Kasumi-1 (cell line): ENCODE results near the gene TRIOBP.
A peak's percentile ranks its signal among the peaks of the same experiment; 100 is the strongest.

ENCODE experiments used
- DNase-seq, 2 experiments: peaks; one replicate each; lab custom pipeline; 2025; lab: John Stamatoyannopoulos, UW

The TRIOBP gene

DNA sequence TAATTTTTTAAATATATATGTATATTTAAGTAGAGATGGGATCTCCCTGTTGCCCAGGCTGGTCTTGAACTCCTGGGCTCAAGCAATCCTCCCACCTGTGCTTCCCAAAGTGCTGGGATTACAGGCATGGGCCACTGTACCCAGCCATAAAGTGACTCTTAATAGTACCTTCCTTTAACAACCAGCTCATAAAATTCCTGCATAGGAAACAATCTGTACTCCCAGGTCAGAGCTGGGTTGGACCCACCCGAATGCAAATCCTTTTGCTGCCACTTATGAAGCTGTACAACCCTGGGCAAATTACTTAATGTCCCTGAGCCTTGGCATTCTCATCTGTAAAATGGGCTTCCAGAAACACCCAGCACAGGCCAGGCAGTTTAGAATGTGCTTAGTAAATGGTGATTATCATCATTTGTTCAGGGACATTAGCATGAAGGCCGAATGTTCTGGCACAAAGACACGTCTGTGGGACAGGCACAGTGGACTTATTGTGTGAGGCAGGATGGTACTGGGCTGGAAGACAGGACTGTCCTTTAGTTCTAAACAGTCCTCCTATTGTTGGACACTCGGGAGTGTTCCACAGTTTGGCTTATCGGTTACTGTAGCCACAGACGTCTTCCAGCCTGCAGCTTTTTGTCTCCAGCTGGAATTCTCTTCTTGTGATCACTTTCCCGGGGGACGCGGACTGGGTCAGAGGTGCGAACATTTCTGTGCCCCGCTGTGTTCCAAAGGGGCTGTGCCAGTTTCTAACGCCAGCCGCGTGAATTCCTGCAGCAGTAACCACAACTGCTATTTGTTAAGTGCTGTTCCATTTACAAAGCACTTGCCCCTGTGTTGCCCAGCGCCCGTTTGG lies 32.4 kb upstream of the TRIOBP start:
- no peak for DNase-seq

DNA sequence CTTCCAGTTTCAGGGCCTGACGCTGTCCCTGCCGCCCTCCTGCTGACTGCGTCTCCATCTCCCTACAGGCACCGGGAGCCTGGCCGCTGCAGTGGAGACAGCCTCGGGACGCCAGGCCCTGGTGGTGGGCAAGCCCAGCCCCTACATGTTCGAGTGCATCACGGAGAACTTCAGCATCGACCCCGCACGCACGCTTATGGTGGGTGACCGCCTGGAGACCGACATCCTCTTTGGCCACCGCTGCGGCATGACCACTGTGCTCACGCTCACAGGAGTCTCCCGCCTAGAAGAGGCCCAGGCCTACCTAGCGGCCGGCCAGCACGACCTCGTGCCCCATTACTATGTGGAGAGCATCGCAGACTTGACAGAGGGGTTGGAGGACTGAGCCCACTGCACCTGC lies 31.4 kb upstream of the TRIOBP start:
- DNase-seq, result no peak

DNA sequence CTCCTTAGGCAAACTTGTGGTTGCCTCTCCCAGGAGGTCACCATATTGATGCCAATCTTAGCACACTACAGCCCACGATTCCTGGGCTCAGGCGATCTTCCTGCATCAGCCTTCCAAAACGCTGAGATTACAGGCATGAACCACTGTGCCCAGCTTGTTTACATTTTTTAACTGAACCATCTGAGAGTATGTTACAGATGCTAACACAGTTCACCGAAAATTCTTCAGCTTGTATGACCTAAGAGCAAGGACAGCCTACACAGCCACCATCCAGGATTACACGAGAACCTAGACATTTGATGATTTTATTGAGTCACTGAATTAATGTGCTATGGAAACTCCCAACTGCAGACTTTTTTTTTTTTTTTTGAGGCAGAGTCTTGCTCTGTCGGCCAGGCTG lies 27.3 kb upstream of the TRIOBP start:
- no peak for DNase-seq

DNA sequence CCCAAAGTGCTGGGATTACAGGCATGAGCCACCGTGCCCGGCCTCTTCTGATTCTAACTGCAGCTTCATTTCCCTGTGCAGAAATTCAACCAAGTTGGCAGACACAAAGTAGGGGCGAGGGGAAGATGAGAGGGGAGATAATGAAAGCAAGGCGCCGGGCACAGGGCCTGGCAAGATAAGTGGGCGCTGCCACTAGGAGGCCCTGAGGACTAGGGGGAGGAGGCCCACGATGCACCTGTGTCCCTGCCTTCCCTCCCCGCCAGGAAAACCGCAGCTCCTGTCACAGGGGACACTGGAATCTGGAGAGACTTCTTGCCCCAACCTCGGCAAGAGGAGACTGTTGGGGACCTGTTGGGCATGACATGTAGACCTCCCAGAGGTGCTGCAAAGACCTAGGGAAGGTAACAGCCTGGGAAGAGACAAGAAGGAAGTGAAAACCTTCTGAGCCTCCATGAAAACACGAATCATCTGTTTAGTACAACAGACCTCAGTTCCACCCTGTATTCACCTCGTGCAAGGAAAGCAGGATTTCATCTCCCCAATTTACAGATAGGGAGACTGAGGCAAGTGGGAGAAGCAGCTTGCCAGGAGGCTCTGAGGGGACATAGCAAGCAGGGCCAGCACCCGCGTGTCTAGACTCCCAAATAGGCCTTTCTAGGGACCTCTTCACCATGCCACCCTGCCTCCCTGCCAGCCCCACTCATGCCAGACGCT lies 24.5 kb upstream of the TRIOBP start:
- no peak for DNase-seq

DNA sequence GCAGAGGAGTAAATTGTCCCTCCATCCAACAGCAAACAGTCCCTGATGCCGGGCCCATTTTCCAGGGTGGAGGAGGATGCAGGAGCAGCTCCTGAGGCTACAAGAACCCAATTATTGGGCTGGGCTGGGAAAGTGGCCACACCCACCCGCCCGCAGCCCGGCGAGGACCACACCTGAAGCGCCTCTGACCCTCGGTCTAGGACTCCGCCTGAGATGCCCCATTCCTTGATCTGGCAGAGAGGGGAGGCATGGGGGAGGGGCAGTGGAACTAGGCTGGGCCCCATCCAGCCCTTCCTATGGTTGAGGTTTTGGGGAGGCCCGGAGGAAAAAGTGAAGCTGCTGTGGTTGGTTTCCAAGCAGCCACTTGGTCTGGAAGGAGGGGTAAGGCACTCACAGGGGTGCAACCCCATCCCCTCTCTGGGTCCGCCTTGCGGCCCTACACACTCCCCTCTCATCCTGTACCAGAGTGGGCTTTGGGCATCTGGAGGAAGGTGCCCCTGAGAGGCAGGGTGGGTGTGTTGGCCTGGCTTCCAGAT lies 23.9 kb upstream of the TRIOBP start:
- peak; percentile 13 to 34 for DNase-seq

DNA sequence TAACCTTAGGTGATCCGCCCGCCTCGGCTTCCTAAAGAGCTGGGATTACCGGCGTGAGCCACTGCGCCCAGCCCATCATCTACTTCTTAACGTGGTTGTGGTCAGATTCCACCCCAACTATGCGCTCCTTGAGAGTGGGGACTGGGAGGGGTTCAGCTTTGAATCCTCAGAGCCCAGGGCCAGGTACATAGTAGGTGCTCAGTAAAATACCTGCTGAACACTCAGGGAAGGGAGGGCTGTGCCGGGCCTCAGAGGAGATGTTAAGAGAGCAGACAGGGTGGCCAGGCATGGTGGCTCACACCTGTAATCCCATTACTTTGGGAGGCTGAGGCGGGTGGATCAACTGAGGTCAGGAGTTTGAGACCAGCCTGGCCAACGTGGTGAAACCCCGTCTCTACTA lies 22.6 kb upstream of the TRIOBP start:
- DNase-seq, result no peak

DNA sequence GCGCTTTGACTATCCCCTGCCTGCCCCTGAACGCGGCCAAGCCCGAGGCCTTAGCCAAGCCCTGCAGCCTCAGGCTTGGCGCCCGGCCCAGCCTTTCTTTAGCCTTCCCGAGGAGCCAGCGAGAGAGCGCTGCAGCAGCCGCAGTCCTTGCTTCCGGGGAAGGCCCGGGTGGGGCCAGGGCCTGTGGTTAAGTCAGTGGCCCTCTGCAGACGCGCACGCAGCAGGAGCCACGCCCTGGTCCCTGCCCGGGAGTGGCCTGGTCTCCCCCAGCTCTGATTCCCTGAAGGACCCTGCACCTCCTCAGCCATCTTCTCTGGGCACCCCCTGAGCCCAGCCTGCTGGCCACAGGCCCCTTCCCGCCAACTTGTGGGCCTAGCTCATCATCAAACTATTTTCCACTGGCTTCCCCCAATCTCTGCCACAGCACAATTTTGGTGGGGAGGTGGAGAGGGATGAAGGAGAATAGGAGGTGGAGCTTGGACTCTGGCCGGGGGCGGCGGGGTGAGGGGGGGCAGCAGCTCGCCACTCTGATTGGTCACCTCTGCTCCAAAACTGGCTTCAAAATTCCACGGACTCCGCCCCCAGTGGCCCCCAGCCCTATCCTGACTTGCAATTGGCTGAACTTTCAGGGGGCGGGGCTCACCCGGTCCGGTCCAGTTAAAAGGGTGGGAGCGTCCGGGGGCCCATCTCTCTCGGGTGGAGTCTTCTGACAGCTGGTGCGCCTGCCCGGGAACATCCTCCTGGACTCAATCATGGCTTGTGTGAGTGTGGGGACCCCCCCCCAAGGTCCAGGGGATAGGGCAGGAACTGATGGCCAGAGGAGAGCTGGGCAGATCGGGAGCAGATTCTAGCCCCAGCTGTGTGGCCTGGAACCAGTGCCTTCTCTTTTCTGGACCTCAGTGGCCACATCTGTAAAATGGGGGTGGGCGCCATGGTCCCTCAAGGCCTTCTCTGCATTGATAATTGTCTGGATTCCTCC lies 21.6 kb upstream of the TRIOBP start, which contains the start of gene LGALS1:
Gene LGALS1, plus strand, starts transcription at position 686 of the 979 bp plus-strand sequence. Its CDS starts 67 bp downstream, at position 753.
- peak; percentile 74 to 78 for DNase-seq

DNA sequence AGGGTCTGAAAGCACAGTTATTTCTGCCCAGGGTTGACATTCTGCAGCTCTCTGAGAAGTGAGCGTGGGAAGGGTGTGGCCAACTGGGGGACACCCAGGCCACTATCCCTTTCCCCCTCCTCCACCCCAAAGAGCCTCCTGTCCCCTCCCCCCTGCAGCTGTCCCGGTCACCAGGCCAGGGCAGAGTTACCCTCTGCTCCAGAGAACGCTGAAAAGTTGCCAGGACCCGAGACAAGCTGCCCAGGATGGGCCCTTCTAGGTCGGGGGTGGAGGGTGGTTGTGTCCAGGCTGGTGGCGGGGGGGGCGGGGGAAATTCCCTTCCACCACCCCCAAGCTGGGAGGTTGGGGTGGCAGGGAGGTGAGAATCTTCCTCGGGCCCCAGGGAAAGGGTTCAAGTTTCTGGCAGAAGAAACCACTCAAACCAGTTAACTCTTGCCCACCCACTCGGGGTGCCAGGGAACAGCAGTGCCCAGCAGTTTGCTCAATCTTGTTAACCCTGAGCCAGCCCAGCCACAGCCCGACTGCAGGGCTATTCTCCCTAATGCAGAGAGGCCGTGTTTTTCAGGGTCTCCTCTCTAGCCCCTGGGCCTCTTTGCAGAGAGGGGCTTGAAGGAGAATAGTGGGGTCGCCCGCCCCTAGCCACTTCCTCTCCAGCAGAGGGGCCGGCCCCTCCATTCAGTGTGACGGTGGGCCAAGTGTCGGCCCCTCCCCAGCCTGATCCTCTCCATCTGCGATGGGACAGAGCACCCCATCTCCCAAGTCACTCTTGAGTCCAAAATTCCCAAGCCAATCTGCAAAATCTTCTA lies 20.7 kb upstream of the TRIOBP start:
- DNase-seq, result peak in 1 of 2 experiments; percentile 9

DNA sequence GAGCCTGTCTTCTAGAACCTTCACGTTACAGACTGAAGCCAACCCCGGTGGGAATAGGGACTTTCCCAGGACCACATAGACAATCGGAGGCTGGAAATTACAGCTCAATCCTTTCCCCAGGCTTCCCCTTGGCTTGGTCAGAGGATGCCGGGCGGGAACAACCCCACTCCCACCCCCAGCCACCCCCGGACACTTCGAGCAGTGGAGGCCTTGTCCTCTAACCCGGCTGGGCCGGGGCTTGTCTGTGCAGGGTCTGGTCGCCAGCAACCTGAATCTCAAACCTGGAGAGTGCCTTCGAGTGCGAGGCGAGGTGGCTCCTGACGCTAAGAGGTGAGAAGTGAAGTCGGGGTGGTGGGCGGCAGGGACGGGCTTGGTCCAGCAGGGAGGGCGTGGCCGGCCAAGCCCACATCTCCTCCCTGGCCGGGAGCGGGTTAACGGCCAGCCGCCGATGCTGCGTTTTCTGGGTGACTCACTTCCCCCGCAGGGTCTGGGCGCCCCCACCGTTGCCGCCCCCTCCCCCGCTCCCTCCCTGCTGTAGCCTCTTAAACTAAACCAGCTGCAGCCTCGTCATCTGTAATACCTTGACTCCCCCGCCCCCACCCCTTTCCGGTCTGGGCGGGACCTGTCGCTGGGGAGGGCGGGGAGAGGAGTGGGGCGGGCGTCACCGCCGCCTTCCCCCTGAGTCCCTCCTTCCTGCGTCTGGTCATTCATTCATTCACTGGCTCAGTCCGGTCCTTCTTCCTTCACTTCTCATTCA lies 19.9 kb upstream of the TRIOBP start:
- DNase-seq, result peak; percentile 87 to 88

DNA sequence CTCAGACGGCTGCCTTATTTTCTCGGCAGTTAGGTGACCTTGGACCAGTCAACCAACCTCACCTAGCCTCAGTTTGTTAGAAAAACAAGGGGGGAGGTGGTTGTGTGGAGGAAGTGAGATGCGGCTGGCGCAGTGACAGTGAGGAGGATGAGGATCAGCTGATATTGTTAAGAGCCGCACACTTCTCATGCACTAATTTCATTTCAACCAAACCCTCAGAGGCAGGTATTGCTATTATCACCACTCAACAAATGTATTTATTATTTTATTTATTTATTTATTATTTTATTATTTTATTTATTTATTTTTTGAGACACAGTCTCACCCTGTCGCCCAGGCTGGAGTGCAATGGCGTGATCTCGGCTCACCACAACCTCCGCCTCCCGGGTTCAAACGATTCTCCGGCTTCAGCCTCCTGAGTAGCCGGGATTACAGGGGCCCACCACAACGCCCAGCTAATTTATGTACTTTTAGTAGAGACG lies 19.3 kb upstream of the TRIOBP start:
- peak in 1 of 2 experiments; percentile 78 for DNase-seq

DNA sequence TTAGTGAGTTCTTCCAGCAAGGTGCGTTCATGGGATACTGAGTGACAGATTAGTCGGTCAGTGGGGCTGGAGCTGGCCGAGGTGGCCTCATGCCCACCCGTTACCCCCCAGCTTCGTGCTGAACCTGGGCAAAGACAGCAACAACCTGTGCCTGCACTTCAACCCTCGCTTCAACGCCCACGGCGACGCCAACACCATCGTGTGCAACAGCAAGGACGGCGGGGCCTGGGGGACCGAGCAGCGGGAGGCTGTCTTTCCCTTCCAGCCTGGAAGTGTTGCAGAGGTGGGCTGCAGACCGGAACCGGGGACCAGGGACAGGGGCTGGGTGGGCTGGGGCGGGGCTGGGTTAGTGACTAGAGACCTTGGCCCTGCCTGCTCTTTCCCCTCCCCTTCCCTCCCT lies 18.5 kb upstream of the TRIOBP start:
- DNase-seq, result no peak

DNA sequence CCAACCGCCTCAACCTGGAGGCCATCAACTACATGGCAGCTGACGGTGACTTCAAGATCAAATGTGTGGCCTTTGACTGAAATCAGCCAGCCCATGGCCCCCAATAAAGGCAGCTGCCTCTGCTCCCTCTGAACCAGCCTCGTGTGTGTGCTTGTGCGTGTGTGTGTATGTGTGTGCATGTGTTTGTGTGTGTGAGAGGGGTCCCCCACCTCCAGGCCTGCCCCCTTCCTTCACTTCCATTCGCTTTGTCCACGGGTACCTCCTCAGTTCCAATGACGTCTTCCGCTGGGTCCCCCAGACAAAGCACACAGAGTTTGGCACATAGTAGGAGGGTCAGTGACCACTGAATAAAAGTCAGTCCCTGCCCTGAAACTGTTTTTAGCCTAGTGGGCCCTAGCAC lies 17.2 kb upstream of the TRIOBP start:
- DNase-seq, result no peak

DNA sequence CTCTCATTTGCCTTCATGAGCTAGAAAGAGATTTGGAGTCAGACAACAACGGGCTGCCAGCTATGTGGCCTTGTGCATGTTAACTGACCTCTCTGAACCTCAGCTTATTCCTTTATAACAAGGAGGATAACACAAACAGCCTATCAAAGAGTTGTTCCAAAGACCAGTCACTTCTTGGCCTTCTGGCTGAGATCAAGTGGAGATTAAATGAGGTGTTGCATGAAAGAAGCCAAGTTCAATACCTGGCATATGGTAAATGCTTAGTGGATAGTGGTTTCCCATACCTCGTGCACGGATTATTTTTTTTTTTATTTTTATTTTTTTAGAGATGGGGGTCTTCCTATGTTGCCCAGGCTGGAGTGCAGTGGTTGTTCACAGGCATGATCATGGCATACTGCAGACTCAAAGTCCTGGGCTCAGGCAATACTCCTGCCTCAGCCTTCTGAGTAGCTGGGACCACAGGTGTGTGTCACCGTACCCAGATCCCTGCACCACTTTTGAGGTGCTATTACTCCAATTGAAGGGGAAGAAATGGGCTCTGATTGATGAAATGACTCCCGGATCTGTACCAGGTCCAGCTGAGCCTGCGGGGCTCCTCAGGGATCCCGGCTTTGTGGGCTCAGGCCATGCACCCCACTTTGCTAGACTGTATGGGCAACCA lies 16.5 kb upstream of the TRIOBP start:
- no peak for DNase-seq

DNA sequence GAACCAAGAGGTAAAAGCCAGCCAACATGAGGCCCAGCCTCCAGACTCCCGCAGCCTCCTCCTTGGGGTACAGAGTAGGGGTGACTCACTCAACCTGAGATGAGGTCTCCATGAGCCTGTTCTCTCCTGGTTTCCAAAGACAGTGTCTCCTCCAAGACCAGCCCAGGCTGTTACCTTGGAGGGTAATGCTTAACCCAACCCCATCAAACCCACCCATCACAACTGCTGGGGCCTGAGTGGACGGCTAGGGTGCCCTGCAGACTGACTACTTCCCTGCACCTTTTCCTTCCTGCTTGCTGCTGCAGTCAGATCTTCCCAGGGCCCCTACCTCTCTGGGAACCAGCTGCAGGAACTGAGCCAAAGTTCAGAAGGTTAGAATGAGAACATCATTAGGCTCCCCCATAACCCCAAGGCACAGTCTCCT lies 15.8 kb upstream of the TRIOBP start:
- DNase-seq, result peak; percentile 42 to 59

DNA sequence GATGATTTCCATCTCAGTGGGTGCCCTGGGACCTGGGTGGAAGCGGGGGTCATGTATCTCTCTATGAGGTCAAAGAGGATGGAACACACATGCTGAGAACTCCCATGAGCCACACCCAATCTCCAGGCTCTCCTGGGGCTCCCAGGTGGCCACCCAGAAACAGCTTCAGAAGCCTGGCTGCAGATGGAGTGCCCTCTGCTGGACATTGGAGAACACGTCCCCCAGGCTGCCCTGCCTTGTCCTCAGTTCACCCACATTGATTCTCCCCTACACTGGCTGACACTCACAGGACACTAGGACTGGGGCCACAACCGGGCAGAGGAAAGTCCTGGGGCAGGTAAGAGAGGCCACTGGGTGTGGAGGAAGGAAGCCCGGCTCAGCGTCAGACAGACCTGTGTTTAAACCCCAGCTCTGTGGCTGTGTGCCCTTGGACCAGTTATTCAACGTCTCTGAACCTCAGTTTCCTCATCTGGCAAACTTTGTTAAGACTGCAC lies 15.2 kb upstream of the TRIOBP start:
- peak; percentile 73 to 81 for DNase-seq

DNA sequence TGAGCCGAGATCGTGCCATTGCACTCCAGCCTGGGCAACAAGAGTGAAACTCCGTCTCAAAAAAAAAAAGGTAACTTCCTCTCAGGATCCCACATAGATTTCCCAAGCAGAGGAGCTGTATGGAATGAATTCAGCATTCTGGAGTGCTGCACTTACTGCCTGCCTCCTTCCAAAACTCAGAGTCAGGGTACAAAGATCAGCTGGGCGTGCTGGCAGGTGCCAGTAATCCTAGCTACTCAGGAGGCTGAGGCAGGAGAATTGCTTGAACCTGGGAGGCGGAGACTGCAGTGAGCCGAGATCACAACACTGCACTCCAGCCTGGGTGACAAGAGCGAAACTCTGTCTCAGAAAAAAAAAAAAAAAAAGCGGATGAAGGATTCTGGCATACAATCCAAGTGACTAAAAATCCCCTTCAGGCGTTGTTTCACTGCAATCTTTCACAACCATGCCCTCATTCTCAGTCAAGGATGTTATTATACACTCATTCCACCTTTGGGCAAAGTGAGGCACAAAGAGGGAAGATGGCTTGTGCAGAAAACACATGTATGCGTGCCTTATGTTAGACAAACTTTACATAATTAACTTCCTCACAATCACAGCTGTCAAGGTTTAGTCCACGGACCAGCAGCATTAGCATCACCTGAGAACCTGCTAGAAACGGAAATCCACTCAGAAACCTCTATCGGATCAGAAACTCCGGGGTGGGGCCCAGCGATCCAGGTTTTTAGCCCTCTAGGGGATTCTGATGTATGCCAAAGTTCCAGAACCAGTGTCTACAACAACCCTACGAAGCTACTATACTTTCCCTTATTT lies 11.8 kb upstream of the TRIOBP start:
- no peak for DNase-seq

DNA sequence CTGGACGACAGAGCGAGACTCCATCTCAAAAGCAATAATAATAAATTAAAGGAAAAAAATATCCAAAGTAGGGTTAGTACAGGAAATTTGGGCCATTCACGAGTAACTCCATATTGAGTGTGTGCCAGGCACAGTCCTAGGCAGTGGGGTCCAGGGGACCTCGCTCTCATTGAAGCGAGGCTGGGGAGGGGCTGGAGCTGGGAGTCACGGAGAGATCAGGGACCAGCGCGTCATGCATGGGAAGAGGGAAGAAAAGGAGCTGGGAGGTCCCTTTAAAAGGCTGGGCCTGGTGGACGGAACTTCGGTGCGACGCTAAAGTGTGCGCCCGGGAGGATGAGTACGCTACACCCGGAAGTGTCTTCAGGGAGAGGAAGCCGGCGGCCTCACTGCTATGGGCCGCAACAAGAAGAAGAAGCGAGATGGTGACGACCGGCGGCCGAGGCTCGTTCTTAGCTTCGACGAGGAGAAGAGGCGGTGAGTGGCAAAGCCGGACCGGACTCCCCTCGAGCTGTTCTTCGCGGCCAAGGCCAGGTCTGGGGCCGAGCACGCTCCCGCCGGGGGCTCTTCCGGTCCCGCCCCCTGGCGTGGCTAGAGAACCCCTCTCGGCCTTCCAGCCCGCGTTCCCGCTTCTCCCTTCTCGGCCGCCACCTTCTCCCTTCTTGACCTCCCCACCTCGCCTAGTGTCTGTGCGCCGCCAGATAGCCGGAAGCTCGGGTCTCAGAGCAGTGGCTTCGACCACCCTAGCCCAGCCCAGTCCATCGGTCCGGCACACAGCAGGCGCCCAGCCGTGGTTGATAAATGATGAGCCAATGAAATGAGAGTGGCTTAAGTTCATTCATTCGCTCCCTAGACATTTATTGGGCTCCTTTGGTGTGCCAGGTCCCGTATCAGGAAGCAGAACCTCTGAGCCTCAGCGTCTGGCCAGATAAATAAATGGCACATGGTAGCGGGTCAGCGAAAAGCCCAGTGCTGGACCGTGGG lies 10.6 kb upstream of the TRIOBP start, which contains the start of gene NOL12:
Gene NOL12, plus strand, starts transcription at position 342 of the 981 bp plus-strand sequence. Its CDS starts 50 bp downstream, at position 392.
- DNase-seq, result peak; percentile 94 to 95
